SH-SY5Y (cell line): Measurements from ENCODE around the gene IER3.

Source experiments
- GATA2 ChIP-seq: IDR thresholded peaks from 2 replicates; pipeline ENCODE4 v1.6.1; 2011; ENCODE audit warnings: mild to moderate bottlenecking, low read depth, low read length
- GATA3 ChIP-seq: IDR thresholded peaks from 2 replicates; pipeline ENCODE4 v1.6.1; 2011; ENCODE audit warnings: low read depth, mild to moderate bottlenecking, low read length, moderate library complexity

DNA sequence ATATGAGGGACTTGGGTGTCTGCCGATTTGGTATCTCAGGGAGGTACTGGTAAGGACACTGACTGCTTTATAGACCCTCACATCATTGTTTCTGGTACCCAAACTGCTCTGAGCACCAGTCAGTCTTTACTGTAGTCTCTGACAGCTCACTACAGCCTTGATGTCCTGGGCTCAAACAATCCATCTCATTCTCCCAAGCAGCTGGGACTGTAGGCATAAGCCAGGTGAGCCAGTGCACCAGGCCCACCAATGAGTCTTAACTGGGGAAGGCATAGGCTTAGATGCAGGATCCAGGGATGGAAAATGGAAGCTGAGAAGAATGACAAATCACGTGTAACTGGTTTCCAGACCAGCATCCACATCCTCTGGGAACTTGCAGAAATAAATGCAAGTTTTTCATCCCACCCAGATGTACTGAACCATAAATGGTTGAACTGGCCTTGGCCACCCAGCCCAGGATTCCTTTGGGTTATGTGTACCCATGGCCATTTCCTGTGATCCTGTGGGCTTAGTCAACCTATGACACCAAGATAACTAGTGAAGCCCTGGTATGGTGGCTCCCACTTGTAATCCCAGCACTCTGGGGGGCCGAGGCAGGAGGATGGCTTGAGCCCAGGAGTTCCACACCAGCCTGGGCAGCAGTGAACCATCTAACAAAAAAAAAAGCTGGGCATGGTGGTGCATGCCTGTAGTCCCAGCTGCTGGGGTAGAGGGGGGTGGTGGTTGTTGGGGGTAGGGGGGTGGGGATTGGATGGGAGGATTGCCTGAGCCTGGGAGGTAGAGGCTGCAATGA lies 18.4 kb downstream of the IER3 start:
- no peak for TF ChIP-seq GATA2
- no peak for TF ChIP-seq GATA3
